Trophoblast cell (in vitro differentiated cells and primary cell): ENCODE measurements around the gene POLR1A.
A peak's percentile ranks its signal among the peaks of the same experiment; 100 is the strongest.

ENCODE experiments used
- DNase-seq, 2 donors: peaks; one replicate each; pipeline ENCODE4 v3.0.0-alpha.2; 2016
- H2AFZ ChIP-seq: 2 replicates; pipeline ENCODE4 v1.6.1; 2013; ENCODE audit warnings: low read length, moderate library complexity, mild to moderate bottlenecking; ENCODE audit not compliant: insufficient read depth, poor library complexity
- H2AK5ac ChIP-seq: 2 replicates; pipeline ENCODE4 v1.6.1; 2013; ENCODE audit warnings: mild to moderate bottlenecking, low read length
- H2BK120ac ChIP-seq: 2 replicates; pipeline ENCODE4 v1.6.1; 2013; ENCODE audit warnings: low read length, mild to moderate bottlenecking, moderate library complexity; ENCODE audit not compliant: insufficient read depth, poor library complexity
- H2BK12ac ChIP-seq: 2 replicates; pipeline ENCODE4 v1.6.1; 2013; ENCODE audit warnings: mild to moderate bottlenecking, low read length, moderate library complexity
- H2BK5ac ChIP-seq: 2 replicates; pipeline ENCODE4 v1.6.1; 2013; ENCODE audit warnings: low read length, low read depth, moderate library complexity, mild to moderate bottlenecking; ENCODE audit not compliant: poor library complexity
- H3K14ac ChIP-seq: 2 replicates; pipeline ENCODE4 v1.6.1; 2013; ENCODE audit warnings: mild to moderate bottlenecking, low read length
- H3K18ac ChIP-seq: 2 replicates; pipeline ENCODE4 v1.6.1; 2013; ENCODE audit warnings: mild to moderate bottlenecking, low read length
- H3K23ac ChIP-seq: 2 replicates; pipeline ENCODE4 v1.6.1; 2013; ENCODE audit warnings: low read length
- H3K27ac ChIP-seq: 2 replicates; pipeline ENCODE4 v1.5.1; 2013; ENCODE audit warnings: low read depth, mild to moderate bottlenecking, inconsistent platforms, low read length, moderate library complexity
- H3K27me3 ChIP-seq: 2 replicates; pipeline ENCODE4 v1.6.1; 2013; ENCODE audit warnings: inconsistent platforms, mild to moderate bottlenecking, low read length, moderate library complexity; ENCODE audit not compliant: insufficient read depth
- H3K36me3 ChIP-seq, 2 experiments: 1 replicate in 1 of 2; 2 replicates in 1 of 2; pipeline ENCODE4 v1.6.1; 2013; ENCODE audit warnings: low read length in 2 of 2, mild to moderate bottlenecking in 2 of 2, moderate library complexity in 1 of 2; ENCODE audit not compliant: insufficient read depth in 2 of 2, control insufficient read depth in 1 of 2
- H3K4ac ChIP-seq: 2 replicates; pipeline ENCODE4 v1.6.1; 2013; ENCODE audit warnings: low read depth, mild to moderate bottlenecking, low read length, moderate library complexity
- H3K4me1 ChIP-seq, 2 experiments: 1 replicate in 1 of 2; 2 replicates in 1 of 2; pipeline ENCODE4 v1.6.1; 2013; ENCODE audit warnings: low read length in 2 of 2, mild to moderate bottlenecking in 2 of 2, moderate library complexity in 1 of 2; ENCODE audit not compliant: insufficient read depth in 2 of 2, control insufficient read depth in 1 of 2
- H3K4me2 ChIP-seq: 2 replicates; pipeline ENCODE4 v1.6.1; 2013; ENCODE audit warnings: inconsistent platforms, mild to moderate bottlenecking, low read length, moderate library complexity
- H3K4me3 ChIP-seq: 2 replicates; pipeline ENCODE4 v1.5.1; 2013; ENCODE audit warnings: mild to moderate bottlenecking, low read depth, low read length, inconsistent platforms
- H3K79me1 ChIP-seq: one replicate; pipeline ENCODE4 v1.6.1; 2013; ENCODE audit warnings: low read length
- H3K79me2 ChIP-seq: 2 replicates; pipeline ENCODE4 v1.6.1; 2013; ENCODE audit warnings: low read length, mild to moderate bottlenecking; ENCODE audit not compliant: control insufficient read depth, insufficient read depth, poor library complexity
- H3K9ac ChIP-seq: 2 replicates; pipeline ENCODE4 v1.6.1; 2013; ENCODE audit warnings: mild to moderate bottlenecking, low read length
- H3K9me3 ChIP-seq: 2 replicates; pipeline ENCODE4 v1.6.1; 2013; ENCODE audit warnings: low read depth, mild to moderate bottlenecking, control low read depth, inconsistent platforms, low read length; ENCODE audit not compliant: insufficient read depth
- H4K12ac ChIP-seq: 2 replicates; pipeline ENCODE4 v1.6.1; 2013; ENCODE audit warnings: low read depth, mild to moderate bottlenecking, low read length, moderate library complexity
- H4K8ac ChIP-seq: 2 replicates; pipeline ENCODE4 v1.6.1; 2013; ENCODE audit warnings: low read depth, mild to moderate bottlenecking, low read length, moderate library complexity
- H4K91ac ChIP-seq: one replicate; pipeline ENCODE4 v1.6.1; 2013; ENCODE audit warnings: low read depth, mild to moderate bottlenecking, low read length, moderate library complexity
- WGBS: extraction: QIAGEN DNeasy Blood & Tissue Kit; methylation state at CpG from one replicate; pipeline ENCODE4 v1.1.7; 2013; ENCODE audit warnings: missing lambda C conversion rate; ENCODE audit not compliant: insufficient read length, insufficient coverage; ENCODE audit errors: extremely low coverage; 5-methylcytosine and 5-hydroxymethylcytosine counted together

The POLR1A gene

GRCh38 chr2:86066915-86067314 is 38.8 kb downstream of the POLR1A start:
- no peak for DNase-seq
- Histone ChIP-seq H4K12ac (no peak overlapping the region), H2AFZ (no peak overlapping the region), H3K23ac (no peak overlapping the region), H2BK120ac (no peak overlapping the region), H2AK5ac (no peak overlapping the region), H3K27ac (no peak overlapping the region), H4K91ac (no peak overlapping the region), H3K18ac (no peak overlapping the region), H3K4ac (no peak overlapping the region), H4K8ac (no peak overlapping the region), H3K4me2 (no peak overlapping the region), H2BK12ac (no peak overlapping the region), H3K79me1 (peaks cover 4% of the 10 kb centered on the region), H3K27me3 (no peaks in the 10 kb centered on the region), H3K36me3 (peaks cover 18 to 34% of the 10 kb centered on the region in 2 experiments), H3K9ac (no peak overlapping the region), H3K4me1 (peaks cover 3 to 10% of the 10 kb centered on the region in 2 experiments), H2BK5ac (no peak overlapping the region), H3K14ac (no peak overlapping the region), H3K4me3 (no peak overlapping the region), H3K79me2 (no peaks in the 10 kb centered on the region), H3K9me3 (no peaks in the 10 kb centered on the region)

- H3K79me1 ChIP-seq, result peaks cover 6% of the 10 kb centered on the region
- H3K36me3 ChIP-seq, result peaks cover 18 to 32% of the 10 kb centered on the region in 2 experiments
- H3K4me3 ChIP-seq, result no peak overlapping the region
- no peak overlapping the region for H2BK120ac ChIP-seq
- H3K4ac ChIP-seq, result no peak overlapping the region
- H2AK5ac ChIP-seq, result no peak overlapping the region
- no peaks in the 10 kb centered on the region for H3K9me3 ChIP-seq
- peak overlapping the region; percentile 30 for H2BK12ac ChIP-seq
- no peak overlapping the region for H3K14ac ChIP-seq
- H2AFZ ChIP-seq, result no peak overlapping the region
- H4K91ac ChIP-seq, result no peak overlapping the region
- H3K4me1 ChIP-seq, result peaks cover 3 to 12% of the 10 kb centered on the region in 2 experiments
- no peak overlapping the region for H3K23ac ChIP-seq
- no peak overlapping the region for H4K12ac ChIP-seq
- no peak overlapping the region for H3K4me2 ChIP-seq
- no peak overlapping the region for H3K27ac ChIP-seq
- no peak overlapping the region for H3K9ac ChIP-seq
- H4K8ac ChIP-seq, result no peak overlapping the region
- no peak for DNase-seq
- no peak overlapping the region for H3K18ac ChIP-seq
- no peaks in the 10 kb centered on the region for H3K27me3 ChIP-seq
- no peaks in the 10 kb centered on the region for H3K79me2 ChIP-seq
- no CpG with 5 or more reads among the region's 7 CpGs for WGBS
- H2BK5ac ChIP-seq, result no peak overlapping the region
Observed at GRCh38 chr2:86066007-86066578, 39.6 kb downstream of the POLR1A start.

- Histone ChIP-seq H2BK5ac (no peak overlapping the region), H3K27me3 (no peaks in the 10 kb centered on the region), H3K9me3 (no peaks in the 10 kb centered on the region), H4K12ac (no peak overlapping the region), H3K4ac (no peak overlapping the region), H2AK5ac (no peak overlapping the region), H3K18ac (no peak overlapping the region), H3K79me1 (peaks cover 6% of the 10 kb centered on the region), H3K9ac (no peak overlapping the region), H4K8ac (no peak overlapping the region), H3K79me2 (no peaks in the 10 kb centered on the region), H2AFZ (no peak overlapping the region), H3K4me1 (peaks cover 3 to 12% of the 10 kb centered on the region in 2 experiments), H3K14ac (no peak overlapping the region), H3K27ac (no peak overlapping the region), H2BK120ac (no peak overlapping the region), H3K23ac (no peak overlapping the region), H3K4me3 (no peak overlapping the region), H3K36me3 (peaks cover 18 to 31% of the 10 kb centered on the region in 2 experiments), H3K4me2 (no peak overlapping the region), H4K91ac (no peak overlapping the region), H2BK12ac (no peak overlapping the region)
- WGBS, result no CpG with 5 or more reads among the region's 5 CpGs
- DNase-seq, result no peak
Observed at GRCh38 chr2:86065512-86065911, 40.2 kb downstream of the POLR1A start.

GRCh38 chr2:86064006-86064405 is 41.7 kb downstream of the POLR1A start:
- H2BK120ac ChIP-seq, result no peak overlapping the region
- peaks cover 6% of the 10 kb centered on the region for H3K79me1 ChIP-seq
- peak in 1 of 2 donors; percentile 54 for DNase-seq
- H4K8ac ChIP-seq, result no peak overlapping the region
- no peak overlapping the region for H2BK5ac ChIP-seq
- peaks cover 14 to 18% of the 10 kb centered on the region in 2 experiments for H3K36me3 ChIP-seq
- no peaks in the 10 kb centered on the region for H3K9me3 ChIP-seq
- H4K12ac ChIP-seq, result no peak overlapping the region
- H4K91ac ChIP-seq, result no peak overlapping the region
- no peak overlapping the region for H3K23ac ChIP-seq
- H3K4ac ChIP-seq, result no peak overlapping the region
- H2AFZ ChIP-seq, result no peak overlapping the region
- H3K79me2 ChIP-seq, result no peaks in the 10 kb centered on the region
- H3K4me2 ChIP-seq, result no peak overlapping the region
- H3K4me3 ChIP-seq, result no peak overlapping the region
- H3K27ac ChIP-seq, result peak overlapping the region; percentile 78
- H3K14ac ChIP-seq, result no peak overlapping the region
- no peak overlapping the region for H2BK12ac ChIP-seq
- no peak overlapping the region for H2AK5ac ChIP-seq
- H3K18ac ChIP-seq, result no peak overlapping the region
- WGBS, result no CpG with 5 or more reads among the region's 2 CpGs
- peaks cover 3 to 10% of the 10 kb centered on the region in 2 experiments for H3K4me1 ChIP-seq
- H3K9ac ChIP-seq, result no peak overlapping the region
- no peaks in the 10 kb centered on the region for H3K27me3 ChIP-seq
